H1 (cell line): Measurements from ENCODE around the gene RASGRP4.

Experiments used
- CBX5 ChIP-seq: fragments of 300-800, 300-1000 bp; sonication (generic); IDR thresholded peaks from 2 replicates; pipeline ENCODE4 v1.7.1; 2016; ENCODE audit warnings: antibody characterized with exemption, low read length, low read depth
- CHD1 ChIP-seq: IDR thresholded peaks from 2 replicates; pipeline ENCODE4 v1.6.1; 2012; ENCODE audit warnings: low read depth, low read length, improper control_type of control experiment
- EZH2 ChIP-seq: fragments of 200-600 bp; sonication (generic); IDR thresholded peaks from 2 replicates; pipeline ENCODE4 v1.7.1; 2012; ENCODE audit warnings: low read depth, mild to moderate bottlenecking, moderate library complexity, low read length, inconsistent platforms; ENCODE audit not compliant: severe bottlenecking
- HDAC6 ChIP-seq: IDR thresholded peaks from one replicate; pipeline ENCODE4 v1.7.1; 2012; ENCODE audit warnings: low read depth, mild to moderate bottlenecking, inconsistent platforms, low read length, moderate library complexity
- PHF8 ChIP-seq: fragments of 200-600 bp; sonication (generic); conservative IDR thresholded peaks from 2 replicates; pipeline ENCODE4 v1.7.1; 2012; ENCODE audit warnings: low read depth, mild to moderate bottlenecking, inconsistent platforms, low read length, moderate library complexity
- POLR2AphosphoS5 ChIP-seq: IDR thresholded peaks from 2 replicates; pipeline ENCODE4 v1.6.1; 2011; ENCODE audit warnings: low read depth, low read length
- RFX5 ChIP-seq: IDR thresholded peaks from 2 replicates; pipeline ENCODE4 v1.6.1; 2011; ENCODE audit warnings: low read depth, low read length, improper control_type of control experiment, borderline replicate concordance
- SIN3A ChIP-seq, 2 experiments: IDR thresholded peaks in 1 of 2; conservative IDR thresholded peaks in 1 of 2; 2 replicates each; pipeline ENCODE4 v1.6.1; 2011 to 2012; ENCODE audit warnings: low read length in 2 of 2, improper control_type of control experiment in 1 of 2, low read depth in 1 of 2, mild to moderate bottlenecking in 1 of 2
- SP4 ChIP-seq: IDR thresholded peaks from 2 replicates; pipeline ENCODE4 v1.6.1; 2012; ENCODE audit warnings: low read length, inconsistent platforms
- TF ChIP-seq, protein P1 (sequence below): IDR thresholded peaks from 2 replicates; pipeline ENCODE4 v1.6.1; 2012; ENCODE audit warnings: inconsistent platforms
- TF ChIP-seq, protein P2 (sequence below), 3 experiments: IDR thresholded peaks; 1 replicate in 2 of 3; 2 replicates in 1 of 3; pipeline versions ENCODE4 v1.5.1 to v1.6.1; 2011; ENCODE audit warnings: low read length in 3 of 3, mild to moderate bottlenecking in 3 of 3, inconsistent platforms in 2 of 3, low read depth in 1 of 3, moderate library complexity in 1 of 3; ENCODE audit not compliant: insufficient read depth in 1 of 3; ENCODE audit errors: control extremely low read depth in 1 of 3

DNA sequence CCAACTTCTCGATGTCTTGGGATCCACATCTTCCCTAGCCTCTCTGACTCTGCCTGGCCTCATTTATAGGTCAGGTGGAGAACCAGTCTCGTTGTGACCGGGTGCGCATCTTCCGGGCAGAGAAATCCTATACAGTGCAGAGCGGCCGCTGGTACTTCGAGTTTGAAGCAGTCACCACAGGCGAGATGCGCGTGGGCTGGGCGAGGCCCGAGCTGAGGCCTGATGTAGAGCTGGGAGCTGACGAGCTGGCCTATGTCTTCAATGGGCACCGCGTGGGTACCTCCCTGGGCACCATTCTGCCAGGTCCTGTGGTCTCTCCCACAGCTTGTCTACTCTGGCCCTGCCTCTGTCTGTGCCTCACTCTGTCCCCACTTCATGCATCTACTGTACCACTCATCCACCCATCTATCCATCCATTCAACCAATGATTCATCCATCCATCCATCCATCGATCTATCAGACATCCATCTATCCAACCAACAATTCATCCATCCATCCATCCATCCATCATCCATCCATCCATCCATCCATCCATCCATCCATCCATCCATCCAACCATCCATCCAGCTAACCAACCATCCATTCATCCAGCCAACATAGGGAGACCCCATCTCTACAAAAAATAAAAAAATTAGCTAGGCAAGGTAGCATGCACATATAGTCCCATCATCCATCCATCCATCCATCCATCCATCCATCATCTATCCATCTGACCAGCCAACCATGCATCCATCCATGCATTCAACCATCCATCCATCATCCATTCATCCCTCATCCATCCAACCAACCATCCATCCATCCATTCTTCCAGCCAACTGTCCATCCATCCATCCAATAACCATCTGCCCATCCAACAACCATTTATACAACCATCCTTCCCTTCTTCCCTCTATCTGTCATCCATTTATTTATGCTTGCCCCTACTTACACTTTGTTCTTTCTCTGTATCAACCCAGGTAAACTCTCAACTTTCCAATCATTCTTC lies 41.8 kb upstream of the RASGRP4 start:
- TF ChIP-seq, protein P1, sequence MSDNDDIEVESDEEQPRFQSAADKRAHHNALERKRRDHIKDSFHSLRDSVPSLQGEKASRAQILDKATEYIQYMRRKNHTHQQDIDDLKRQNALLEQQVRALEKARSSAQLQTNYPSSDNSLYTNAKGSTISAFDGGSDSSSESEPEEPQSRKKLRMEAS, result no peak
- TF ChIP-seq SP4, result no peak
- TF ChIP-seq, protein P2, sequence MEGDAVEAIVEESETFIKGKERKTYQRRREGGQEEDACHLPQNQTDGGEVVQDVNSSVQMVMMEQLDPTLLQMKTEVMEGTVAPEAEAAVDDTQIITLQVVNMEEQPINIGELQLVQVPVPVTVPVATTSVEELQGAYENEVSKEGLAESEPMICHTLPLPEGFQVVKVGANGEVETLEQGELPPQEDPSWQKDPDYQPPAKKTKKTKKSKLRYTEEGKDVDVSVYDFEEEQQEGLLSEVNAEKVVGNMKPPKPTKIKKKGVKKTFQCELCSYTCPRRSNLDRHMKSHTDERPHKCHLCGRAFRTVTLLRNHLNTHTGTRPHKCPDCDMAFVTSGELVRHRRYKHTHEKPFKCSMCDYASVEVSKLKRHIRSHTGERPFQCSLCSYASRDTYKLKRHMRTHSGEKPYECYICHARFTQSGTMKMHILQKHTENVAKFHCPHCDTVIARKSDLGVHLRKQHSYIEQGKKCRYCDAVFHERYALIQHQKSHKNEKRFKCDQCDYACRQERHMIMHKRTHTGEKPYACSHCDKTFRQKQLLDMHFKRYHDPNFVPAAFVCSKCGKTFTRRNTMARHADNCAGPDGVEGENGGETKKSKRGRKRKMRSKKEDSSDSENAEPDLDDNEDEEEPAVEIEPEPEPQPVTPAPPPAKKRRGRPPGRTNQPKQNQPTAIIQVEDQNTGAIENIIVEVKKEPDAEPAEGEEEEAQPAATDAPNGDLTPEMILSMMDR (IDR thresholded peaks at IDR 0.05; ENCODE audit: control extremely low read depth in 1 of 3, insufficient read depth in 1 of 3, low read depth in 1 of 3, low read length in 3 of 3), result no peak
- TF ChIP-seq POLR2AphosphoS5, result no peak
- no peak for TF ChIP-seq CHD1
- TF ChIP-seq SIN3A (conservative IDR thresholded peaks at IDR 0.05 in 1 of 2, IDR thresholded peaks at IDR 0.05 in 1 of 2; ENCODE audit: low read depth in 1 of 2, low read length in 2 of 2), result no peak
- TF ChIP-seq CBX5, result no peak
- TF ChIP-seq HDAC6, result no peak
- no peak for TF ChIP-seq EZH2
- TF ChIP-seq PHF8, result no peak
- no peak for TF ChIP-seq RFX5
